Kidney epithelial cell (primary cell): ENCODE results near the gene KEL. TPM values are rescaled to one million over a fixed set of nuclear protein-coding genes. Genes with fewer than 3 reads are reported as not detected.

ENCODE experiments used
- DNase-seq: peaks from one replicate; pipeline ENCODE4 v3.0.0-alpha.2; 2010; ENCODE audit warnings: low read depth
- H3K27me3 ChIP-seq: 2 replicates; pipeline ENCODE4 v1.6.0; 2011; ENCODE audit warnings: low read length; ENCODE audit not compliant: control insufficient read depth, insufficient read depth
- H3K36me3 ChIP-seq: 2 replicates; pipeline ENCODE4 v1.5.1; 2011; ENCODE audit warnings: low read length; ENCODE audit not compliant: control insufficient read depth, insufficient read depth
- H3K4me3 ChIP-seq: 2 replicates; pipeline ENCODE4 v1.5.1; 2011; ENCODE audit warnings: low read depth, mild to moderate bottlenecking, control low read depth, low read length
- total RNA-seq: library from RNA; depleted of rRNA; stranded (reverse); fragments of >200 nt; gene quantifications from 2 replicates; pipeline ENCODE4 v1.2.3, GENCODE V29; 2015
- TF ChIP-seq, protein P1 (sequence below): IDR thresholded peaks from 2 replicates; pipeline ENCODE4 v1.5.1; 2011; ENCODE audit warnings: mild to moderate bottlenecking, moderate library complexity, low read length, control low read depth, inconsistent platforms; ENCODE audit not compliant: insufficient read depth, poor library complexity, severe bottlenecking

KEL gene
- total RNA-seq, 1 donor from 2014 or later, result not detected

DNA sequence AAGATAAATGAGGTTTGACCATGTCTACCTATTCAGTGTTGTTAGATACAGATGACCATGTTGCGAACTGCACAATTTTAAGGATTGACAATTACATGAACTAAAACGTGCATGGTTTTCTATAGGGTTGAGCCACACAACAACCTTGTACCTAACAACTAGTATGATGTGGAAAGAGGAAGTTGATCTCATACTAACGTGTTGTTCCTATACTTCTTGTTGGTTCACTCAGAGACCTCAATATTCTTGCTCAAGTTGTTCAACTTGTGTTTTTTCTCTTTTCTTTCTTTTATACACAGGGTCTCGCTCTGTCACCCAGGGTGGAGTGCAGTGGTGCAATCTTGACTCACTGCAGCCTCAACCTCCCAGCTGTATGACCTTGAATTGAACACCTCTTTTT lies 6.1 kb upstream of the KEL start:
- TF ChIP-seq, protein P1, sequence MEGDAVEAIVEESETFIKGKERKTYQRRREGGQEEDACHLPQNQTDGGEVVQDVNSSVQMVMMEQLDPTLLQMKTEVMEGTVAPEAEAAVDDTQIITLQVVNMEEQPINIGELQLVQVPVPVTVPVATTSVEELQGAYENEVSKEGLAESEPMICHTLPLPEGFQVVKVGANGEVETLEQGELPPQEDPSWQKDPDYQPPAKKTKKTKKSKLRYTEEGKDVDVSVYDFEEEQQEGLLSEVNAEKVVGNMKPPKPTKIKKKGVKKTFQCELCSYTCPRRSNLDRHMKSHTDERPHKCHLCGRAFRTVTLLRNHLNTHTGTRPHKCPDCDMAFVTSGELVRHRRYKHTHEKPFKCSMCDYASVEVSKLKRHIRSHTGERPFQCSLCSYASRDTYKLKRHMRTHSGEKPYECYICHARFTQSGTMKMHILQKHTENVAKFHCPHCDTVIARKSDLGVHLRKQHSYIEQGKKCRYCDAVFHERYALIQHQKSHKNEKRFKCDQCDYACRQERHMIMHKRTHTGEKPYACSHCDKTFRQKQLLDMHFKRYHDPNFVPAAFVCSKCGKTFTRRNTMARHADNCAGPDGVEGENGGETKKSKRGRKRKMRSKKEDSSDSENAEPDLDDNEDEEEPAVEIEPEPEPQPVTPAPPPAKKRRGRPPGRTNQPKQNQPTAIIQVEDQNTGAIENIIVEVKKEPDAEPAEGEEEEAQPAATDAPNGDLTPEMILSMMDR, result no peak
- Histone ChIP-seq H3K27me3 (no peaks in the 10 kb centered on the region), H3K4me3 (no peak overlapping the region), H3K36me3 (no peaks in the 10 kb centered on the region)
- no peak for DNase-seq

DNA sequence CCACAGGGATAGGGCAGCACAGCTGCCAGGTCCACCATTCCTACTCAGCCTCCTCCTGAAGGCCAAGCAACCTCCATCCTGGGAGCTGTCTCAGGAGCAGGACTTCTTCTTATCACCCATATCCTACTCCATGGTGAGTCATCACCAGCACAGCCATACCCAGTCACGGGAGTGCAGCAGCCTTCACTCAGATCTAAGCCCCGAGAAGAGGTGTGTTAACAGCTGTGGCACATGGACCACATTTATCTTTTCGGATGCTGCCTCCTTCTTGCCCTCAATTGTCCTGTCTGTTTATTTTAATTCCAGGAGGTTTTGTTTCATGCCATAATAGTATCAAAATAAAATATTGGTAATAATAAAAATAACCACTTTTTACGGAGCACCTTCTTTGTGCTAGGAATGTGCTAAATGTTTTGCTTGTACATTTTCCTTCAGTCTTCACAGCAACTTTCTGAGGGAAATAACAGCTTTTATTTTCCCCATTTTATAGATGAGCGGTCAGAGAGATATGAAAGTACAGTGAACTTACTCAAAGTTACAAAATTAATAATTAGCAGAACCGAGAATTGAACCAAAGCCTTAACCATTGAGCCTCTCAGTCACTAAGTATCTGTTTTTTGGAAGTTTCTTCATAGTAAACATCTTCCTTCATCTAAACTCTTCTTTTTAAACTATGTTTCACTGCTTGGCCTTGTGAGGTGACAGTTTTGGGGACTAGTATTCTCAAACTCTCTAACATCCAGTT lies 2.5 kb upstream of the KEL start:
- TF ChIP-seq, protein P1, result no peak
- Histone ChIP-seq H3K27me3 (no peaks in the 10 kb centered on the region), H3K4me3 (no peak overlapping the region), H3K36me3 (no peaks in the 10 kb centered on the region)
- no peak for DNase-seq

DNA sequence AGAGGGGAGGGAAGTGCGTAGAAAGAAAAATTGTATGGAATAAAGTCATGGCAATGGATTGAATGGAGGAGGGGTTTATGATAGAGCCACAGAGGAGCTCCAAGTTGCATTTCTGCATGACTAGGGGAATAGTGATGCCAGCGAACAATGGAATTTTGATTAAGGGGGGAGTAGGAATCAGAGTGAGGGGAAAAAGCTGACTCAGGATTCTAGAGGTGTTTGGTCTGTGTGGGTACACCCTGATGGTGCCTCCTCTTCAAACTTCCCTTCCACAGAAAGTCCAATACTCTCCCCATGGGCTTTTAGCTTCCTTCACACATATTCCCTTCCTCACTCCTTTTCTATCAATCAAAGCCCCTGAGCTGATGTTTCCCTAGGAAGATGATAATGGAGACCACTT lies 1.8 kb upstream of the KEL start:
- DNase-seq, result no peak
- Histone ChIP-seq H3K36me3 (no peaks in the 10 kb centered on the region), H3K27me3 (no peaks in the 10 kb centered on the region), H3K4me3 (no peak overlapping the region)
- TF ChIP-seq, protein P1, result no peak

DNA sequence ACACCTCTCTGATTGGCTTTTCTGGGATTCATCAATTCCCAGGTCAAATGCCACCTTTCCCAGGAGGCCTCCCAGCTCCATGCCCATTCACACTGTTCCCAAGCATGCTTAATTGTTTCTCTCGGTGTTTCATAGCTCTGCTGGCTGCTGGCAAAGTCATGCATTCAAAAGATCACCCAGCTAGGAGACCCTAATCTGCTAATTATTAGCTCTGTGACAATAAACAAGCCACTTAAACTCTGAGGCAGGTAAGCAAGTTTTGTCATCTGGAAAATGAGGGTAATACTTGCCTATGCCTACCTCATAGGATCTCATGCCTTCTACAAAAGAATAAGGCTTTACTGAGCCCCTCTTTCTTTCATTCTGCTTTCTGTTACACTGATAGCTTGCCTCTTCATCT lies 828 bp upstream of the KEL start:
- Histone ChIP-seq H3K4me3 (no peak overlapping the region), H3K27me3 (no peaks in the 10 kb centered on the region), H3K36me3 (no peaks in the 10 kb centered on the region)
- no peak for DNase-seq
- TF ChIP-seq, protein P1, result no peak

DNA sequence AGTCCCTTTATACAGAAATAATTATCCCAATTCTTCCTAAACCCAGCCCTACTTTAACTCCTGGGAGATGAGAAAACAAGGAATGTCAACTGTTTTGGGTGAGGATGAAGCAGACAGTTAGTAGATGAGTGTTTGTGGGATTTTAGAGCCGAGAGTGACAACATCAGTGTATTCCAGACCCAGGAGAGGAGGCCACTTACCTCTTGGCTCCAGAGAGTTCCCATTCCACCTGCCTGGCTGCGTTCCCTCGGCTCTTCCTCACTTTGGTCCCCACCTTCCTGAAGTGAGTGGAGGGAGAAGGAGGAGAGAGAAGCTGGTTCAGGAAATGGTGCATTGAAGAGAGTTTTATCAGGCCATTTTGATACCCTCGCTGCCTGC lies 579 bp downstream of the KEL start:
- TF ChIP-seq, protein P1, result no peak
- Histone ChIP-seq H3K4me3 (no peak overlapping the region), H3K36me3 (no peaks in the 10 kb centered on the region), H3K27me3 (no peaks in the 10 kb centered on the region)
- no peak for DNase-seq

DNA sequence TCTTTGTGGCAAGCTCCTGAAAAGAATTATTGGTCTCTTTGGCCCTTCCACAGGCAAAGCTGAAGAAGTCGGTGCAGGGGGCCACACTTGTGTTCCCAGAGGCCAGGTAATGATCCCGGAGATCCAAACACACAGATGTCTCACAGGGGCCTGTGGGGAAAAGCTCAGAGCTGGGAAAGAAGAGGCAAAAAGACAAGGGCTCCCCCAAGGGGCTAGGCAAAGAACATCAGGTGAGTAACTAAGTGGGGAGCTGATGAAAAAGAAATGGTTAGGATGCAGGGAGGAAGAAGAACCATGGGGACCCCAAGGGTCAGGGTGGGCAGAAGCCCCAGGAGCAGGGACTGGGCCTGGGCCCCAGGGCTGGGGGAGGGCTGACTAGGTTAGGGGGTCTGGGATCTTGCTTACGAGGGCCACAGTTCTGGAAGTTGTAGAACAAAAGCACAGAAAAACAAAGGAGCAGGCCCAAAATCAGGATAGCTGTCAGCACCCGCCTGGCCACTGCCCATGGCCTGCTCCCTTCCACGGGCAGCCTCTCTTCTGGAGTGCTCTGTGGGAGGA lies 1.1 kb downstream of the KEL start:
- TF ChIP-seq, protein P1, result no peak
- Histone ChIP-seq H3K4me3 (no peak overlapping the region), H3K36me3 (no peaks in the 10 kb centered on the region), H3K27me3 (no peaks in the 10 kb centered on the region)
- no peak for DNase-seq
